IMR-90 (cell line): ENCODE data around the gene GRM8. TPM values are rescaled to one million over a fixed set of nuclear protein-coding genes. Genes with fewer than 3 reads are reported as not detected.

Experiments used
- ATAC-seq: fragments of 200-7000 bp; cut with Tn5 transposase; 2 replicates; pipeline ENCODE4 v1.9.1; 2020; ENCODE audit warnings: low read depth, mild to moderate bottlenecking, moderate library complexity
- BruUV-seq: library from RNA; stranded (reverse); fragments of 400-500 nt; replicated peaks from 2 replicates; lab custom pipeline; 2021; lab: Mats Ljungman, UMichigan
- CTCF ChIA-PET: fragments of 300-600 bp; formaldehyde crosslinking; extraction: SDS; loops from one replicate; lab custom pipeline; 2021; ENCODE audit warnings: antibody characterized with exemption; lab: Yijun Ruan, JAX
- POLR2A ChIA-PET: fragments of 300-600 bp; sonication (Branson Sonifier 250); formaldehyde crosslinking; loops from one replicate; lab custom pipeline; 2022; ENCODE audit warnings: antibody characterized with exemption; ENCODE audit not compliant: unreplicated experiment; lab: Charles Lee
- DNase-seq: peaks from one replicate; pipeline ENCODE4 v3.0.0; 2013
- H2AFZ ChIP-seq: replicated peaks from 2 replicates; pipeline ENCODE3; 2013; ENCODE audit warnings: low read length, mild to moderate bottlenecking; ENCODE audit not compliant: poor library complexity
- H2AK5ac ChIP-seq: 2 replicates; pipeline ENCODE4 v1.6.1; 2013; ENCODE audit warnings: low read depth, low read length, inconsistent platforms
- H2AK9ac ChIP-seq: replicated peaks from 2 replicates; pipeline ENCODE3; 2013; ENCODE audit warnings: mild to moderate bottlenecking, low read depth, low read length, moderate library complexity; ENCODE audit not compliant: poor library complexity
- H2BK120ac ChIP-seq: 2 replicates; pipeline ENCODE4 v1.6.1; 2013; ENCODE audit warnings: low read depth, low read length, inconsistent platforms
- H2BK15ac ChIP-seq: 3 replicates; pipeline ENCODE4 v1.6.1; 2013; ENCODE audit warnings: low read depth, low read length, inconsistent platforms
- H2BK20ac ChIP-seq: 2 replicates; pipeline ENCODE4 v1.6.1; 2013; ENCODE audit warnings: low read depth, mild to moderate bottlenecking, inconsistent platforms, low read length, moderate library complexity
- H2BK5ac ChIP-seq: 2 replicates; pipeline ENCODE4 v1.6.1; 2013; ENCODE audit warnings: mild to moderate bottlenecking, low read depth, low read length, inconsistent platforms; ENCODE audit not compliant: poor library complexity, severe bottlenecking
- H3K14ac ChIP-seq: replicated peaks from 2 replicates; pipeline ENCODE4 v1.6.1; 2013; ENCODE audit warnings: low read depth, low read length, inconsistent platforms
- H3K18ac ChIP-seq: 2 replicates; pipeline ENCODE4 v1.6.1; 2013; ENCODE audit warnings: low read depth, low read length, control low read depth
- H3K23ac ChIP-seq: 2 replicates; pipeline ENCODE4 v1.6.1; 2013; ENCODE audit warnings: low read depth, low read length, inconsistent platforms
- H3K27ac ChIP-seq: 2 replicates; pipeline ENCODE4 v1.5.1; 2013; ENCODE audit warnings: mild to moderate bottlenecking, control low read depth, low read length; ENCODE audit not compliant: insufficient read depth
- H3K27me3 ChIP-seq: 2 replicates; pipeline ENCODE4 v1.6.1; 2013; ENCODE audit warnings: low read length; ENCODE audit not compliant: control insufficient read depth, insufficient read depth
- H3K36me3 ChIP-seq: 2 replicates; pipeline ENCODE4 v1.6.1; 2013; ENCODE audit warnings: low read length, mixed read lengths; ENCODE audit not compliant: control insufficient read depth, insufficient read depth
- H3K4ac ChIP-seq: 2 replicates; pipeline ENCODE4 v1.6.1; 2013; ENCODE audit warnings: low read depth, low read length, inconsistent platforms
- H3K4me1 ChIP-seq: 2 replicates; pipeline ENCODE4 v1.6.1; 2013; ENCODE audit warnings: low read length, mixed read lengths; ENCODE audit not compliant: control insufficient read depth, insufficient read depth
- H3K4me2 ChIP-seq: 2 replicates; pipeline ENCODE4 v1.6.1; 2013; ENCODE audit warnings: low read depth, mild to moderate bottlenecking, control low read depth, low read length, moderate library complexity
- H3K4me3 ChIP-seq: 2 replicates; pipeline ENCODE4 v1.5.1; 2013; ENCODE audit warnings: low read depth, mild to moderate bottlenecking, control low read depth, low read length, moderate library complexity; ENCODE audit not compliant: insufficient read depth
- H3K56ac ChIP-seq: 2 replicates; pipeline ENCODE4 v1.6.1; 2013; ENCODE audit warnings: low read length, inconsistent platforms; ENCODE audit not compliant: insufficient read depth; ENCODE audit errors: extremely low read depth
- H3K79me1 ChIP-seq, 2 experiments: 2 replicates each; pipeline ENCODE4 v1.6.1; 2013; ENCODE audit warnings: low read length in 2 of 2, inconsistent platforms in 1 of 2, low read depth in 1 of 2
- H3K9ac ChIP-seq: 2 replicates; pipeline ENCODE4 v1.6.1; 2013; ENCODE audit warnings: low read depth, low read length, control low read depth
- H3K9me1 ChIP-seq: 2 replicates; pipeline ENCODE4 v1.6.1; 2013; ENCODE audit warnings: low read length, inconsistent platforms; ENCODE audit not compliant: insufficient read depth
- H3K9me3 ChIP-seq: 2 replicates; pipeline ENCODE4 v1.6.1; 2013; ENCODE audit warnings: low read length; ENCODE audit not compliant: control insufficient read depth, insufficient read depth
- H4K20me1 ChIP-seq: 2 replicates; pipeline ENCODE4 v1.6.1; 2013; ENCODE audit warnings: low read length, inconsistent platforms; ENCODE audit not compliant: insufficient read depth
- H4K5ac ChIP-seq: 2 replicates; pipeline ENCODE4 v1.6.1; 2013; ENCODE audit warnings: mild to moderate bottlenecking, low read depth, low read length, control low read depth
- H4K8ac ChIP-seq, 2 experiments: 2 replicates each; pipeline ENCODE4 v1.6.1; 2013; ENCODE audit warnings: low read depth in 2 of 2, low read length in 2 of 2, control low read depth in 1 of 2, inconsistent platforms in 1 of 2
- H4K91ac ChIP-seq: 2 replicates; pipeline ENCODE4 v1.6.1; 2013; ENCODE audit warnings: low read depth, low read length, inconsistent platforms; ENCODE audit not compliant: insufficient read depth
- BHLHE40 ChIP-seq: fragments of 150-350 bp; IDR thresholded peaks from 2 replicates; pipeline ENCODE4 v1.6.1; 2016; ENCODE audit warnings: mild to moderate bottlenecking, low read depth, low read length
- CEBPB ChIP-seq: IDR thresholded peaks from 2 replicates; pipeline ENCODE4 v1.6.1; 2012; ENCODE audit warnings: low read depth, low read length, improper control_type of control experiment
- CHD1 ChIP-seq: IDR thresholded peaks from 2 replicates; pipeline ENCODE4 v1.6.1; 2012; ENCODE audit warnings: low read depth, low read length, improper control_type of control experiment
- CTCF ChIP-seq: conservative IDR thresholded peaks from 2 replicates; pipeline ENCODE4 v1.5.1; 2012; ENCODE audit warnings: mild to moderate bottlenecking, low read depth, low read length, improper control_type of control experiment
- ELK1 ChIP-seq: fragments of 150-350 bp; IDR thresholded peaks from 2 replicates; pipeline ENCODE4 v1.6.1; 2016; ENCODE audit warnings: low read depth, mild to moderate bottlenecking, low read length, moderate library complexity, borderline replicate concordance
- FOS ChIP-seq: fragments of 150-350 bp; IDR thresholded peaks from 2 replicates; pipeline ENCODE4 v1.6.1; 2016; ENCODE audit warnings: low read depth, low read length
- MAFK ChIP-seq: IDR thresholded peaks from 2 replicates; pipeline ENCODE4 v1.6.1; 2012; ENCODE audit warnings: low read depth, low read length, improper control_type of control experiment
- MAZ ChIP-seq: IDR thresholded peaks from 2 replicates; pipeline ENCODE4 v1.6.1; 2012; ENCODE audit warnings: low read depth, mild to moderate bottlenecking, low read length, improper control_type of control experiment, moderate library complexity, borderline replicate concordance
- MXI1 ChIP-seq: IDR thresholded peaks from 2 replicates; pipeline ENCODE4 v1.6.1; 2012; ENCODE audit warnings: low read depth, mild to moderate bottlenecking, low read length, moderate library complexity, borderline replicate concordance
- NFE2L2 ChIP-seq: fragments of 150-350 bp; IDR thresholded peaks from 2 replicates; pipeline ENCODE4 v1.6.1; 2016; ENCODE audit warnings: low read depth, mild to moderate bottlenecking, low read length
- POLR2A ChIP-seq: IDR thresholded peaks from 2 replicates; pipeline ENCODE4 v1.6.1; 2012; ENCODE audit warnings: mild to moderate bottlenecking, low read depth, low read length
- RAD21 ChIP-seq: IDR thresholded peaks from 2 replicates; pipeline ENCODE4 v1.6.1; 2012; ENCODE audit warnings: low read length, improper control_type of control experiment
- RCOR1 ChIP-seq: IDR thresholded peaks from 2 replicates; pipeline ENCODE4 v1.6.1; 2012; ENCODE audit warnings: mild to moderate bottlenecking, low read length, improper control_type of control experiment; ENCODE audit not compliant: insufficient replicate concordance
- RFX5 ChIP-seq: IDR thresholded peaks from 2 replicates; pipeline ENCODE4 v1.8.0; 2012; ENCODE audit warnings: low read depth, mild to moderate bottlenecking, low read length, moderate library complexity
- SMC3 ChIP-seq: fragments of 150-350 bp; IDR thresholded peaks from 2 replicates; pipeline ENCODE4 v1.6.1; 2016; ENCODE audit warnings: low read depth, mild to moderate bottlenecking, antibody characterized with exemption, low read length, moderate library complexity
- USF2 ChIP-seq: fragments of 150-350 bp; IDR thresholded peaks from 2 replicates; pipeline ENCODE4 v1.6.1; 2017; ENCODE audit warnings: mild to moderate bottlenecking, antibody characterized with exemption, low read length, low read depth
- WGBS, 2 experiments: methylation state at CpG; one replicate each; pipeline versions ENCODE4 v1.1.5 to v1.1.7; 2013; ENCODE audit warnings: missing lambda C conversion rate in 2 of 2; ENCODE audit not compliant: insufficient read length in 1 of 2; ENCODE audit errors: extremely low coverage in 2 of 2; 5-methylcytosine and 5-hydroxymethylcytosine counted together
- dilution Hi-C: fragments of 300-500 bp; cut with HindIII; formaldehyde crosslinking; loops from one replicate; pipeline ENCODE4 v1.14.3; 2018; ENCODE audit warnings: low sequenced_read_pairs; ENCODE audit not compliant: unreplicated experiment
- in situ Hi-C: fragments of 300-500 bp; cut with MboI; formaldehyde crosslinking; loops from 3 replicates; pipeline ENCODE4 v1.14.3; 2019; ENCODE audit warnings: low sequenced_read_pairs, inconsistent platforms, mixed read lengths
- intact Hi-C: fragments of 100-400 bp; cut with micrococcal nuclease; formaldehyde crosslinking; loops from 2 replicates; pipeline ENCODE4 v1.10.0; 2022
- polyA plus RNA-seq, 3 experiments: library from polyadenylated mRNA; depleted of rRNA; stranded (reverse); fragments of >200 nt; gene quantifications; 2 replicates each; pipeline ENCODE4 v1.2.3, GENCODE V29; 2012; ENCODE audit warnings: low replicate concordance in 1 of 3
- total RNA-seq: library from RNA; depleted of rRNA; stranded (reverse); fragments of >200 nt; gene quantifications from 2 replicates; pipeline ENCODE4 v1.2.3, GENCODE V29; 2012

GRM8 gene
- total and polyA plus RNA-seq, 2 of the 4 experiments (the other 2 are of a cell fraction), result not detected

- Histone ChIP-seq H4K8ac (no peak overlapping the region), H3K14ac (no peak overlapping the region), H2BK20ac (no peak overlapping the region), H3K4me1 (no peaks in the 10 kb centered on the region), H2BK5ac (no peak overlapping the region), H2AFZ (no peak overlapping the region), H2BK15ac (no peak overlapping the region), H4K20me1 (no peaks in the 10 kb centered on the region), H3K27me3 (no peaks in the 10 kb centered on the region), H3K79me1 (no peaks in the 10 kb centered on the region), H3K4me2 (no peak overlapping the region), H2BK120ac (no peak overlapping the region), H3K9me3 (no peaks in the 10 kb centered on the region), H2AK9ac (no peak overlapping the region), H3K4me3 (no peak overlapping the region), H3K36me3 (no peaks in the 10 kb centered on the region), H3K27ac (no peak overlapping the region), H4K91ac (no peak overlapping the region), H3K18ac (no peak overlapping the region), H3K23ac (no peak overlapping the region), H3K9ac (no peak overlapping the region), H4K5ac (no peak overlapping the region), H3K56ac (no peak overlapping the region), H2AK5ac (no peak overlapping the region), H3K4ac (no peak overlapping the region), H3K9me1 (no peaks in the 10 kb centered on the region)
- TF ChIP-seq POLR2A, result no peak
- TF ChIP-seq NFE2L2, result no peak
- TF ChIP-seq BHLHE40, result no peak
- TF ChIP-seq CEBPB, result no peak
- no peak for TF ChIP-seq FOS
- TF ChIP-seq MXI1, result no peak
- no peak for TF ChIP-seq USF2
- no peak for TF ChIP-seq MAFK
- no peak for TF ChIP-seq MAZ
- TF ChIP-seq ELK1, result no peak
- no peak for TF ChIP-seq CTCF
- TF ChIP-seq CHD1, result no peak
- no peak for TF ChIP-seq RCOR1
- TF ChIP-seq RFX5, result no peak
- no peak for TF ChIP-seq SMC3
- no peak for TF ChIP-seq RAD21
- in situ Hi-C loops, result no loop called here
- dilution Hi-C loops, result no loop called here
- WGBS, 2 experiments, result 40% methylated on average over 2 of the region's 4 CpGs; no CpG with 5 or more reads in 1 of the 2 experiments
- CTCF ChIA-PET, result no interaction called here
- POLR2A ChIA-PET, result no interaction called here
- no TSS peak for BruUV-seq
- DNase-seq (no peak), ATAC-seq (no peak)
- intact Hi-C loops, result no loop called here
Observed at GRCh38 chr7:127214956-127215718, 37.6 kb downstream of the GRM8 start.
